H1 (cell line): ENCODE data around the gene LENG9.

Source experiments
- CTCF ChIP-seq, 3 experiments: IDR thresholded peaks; 1 replicate in 2 of 3; 2 replicates in 1 of 3; pipeline versions ENCODE4 v1.5.1 to v1.6.1; 2011; ENCODE audit warnings: low read length in 3 of 3, mild to moderate bottlenecking in 3 of 3, inconsistent platforms in 2 of 3, low read depth in 1 of 3, moderate library complexity in 1 of 3; ENCODE audit not compliant: insufficient read depth in 1 of 3; ENCODE audit errors: control extremely low read depth in 1 of 3
- EP300 ChIP-seq, 2 experiments: IDR thresholded peaks; 1 replicate in 1 of 2; 2 replicates in 1 of 2; pipeline ENCODE4 v1.6.1; 2011 to 2012; ENCODE audit warnings: low read depth in 2 of 2, low read length in 2 of 2, mild to moderate bottlenecking in 2 of 2, borderline replicate concordance in 1 of 2, inconsistent platforms in 1 of 2, moderate library complexity in 1 of 2
- GABPA ChIP-seq: IDR thresholded peaks from 2 replicates; pipeline ENCODE4 v1.6.1; 2011; ENCODE audit warnings: mild to moderate bottlenecking, low read length, moderate library complexity, borderline replicate concordance; ENCODE audit not compliant: insufficient read depth
- KDM5A ChIP-seq: fragments of 200-600 bp; IDR thresholded peaks from 2 replicates; pipeline ENCODE4 v1.7.1; 2012; ENCODE audit warnings: mild to moderate bottlenecking, low read length, inconsistent platforms, mixed read lengths
- POLR2A ChIP-seq, 2 experiments: IDR thresholded peaks; 1 replicate in 1 of 2; 2 replicates in 1 of 2; pipeline ENCODE4 v1.6.1; 2011; ENCODE audit warnings: low read depth in 2 of 2, low read length in 2 of 2, mild to moderate bottlenecking in 2 of 2; ENCODE audit errors: control extremely low read depth in 1 of 2
- POLR2AphosphoS5 ChIP-seq: IDR thresholded peaks from 2 replicates; pipeline ENCODE4 v1.6.1; 2011; ENCODE audit warnings: low read depth, low read length

GRCh38 chr19:54475706-54476105, 12.1 kb upstream of the LENG9 start:
- TF ChIP-seq POLR2A (IDR thresholded peaks at IDR 0.05; ENCODE audit: control extremely low read depth in 1 of 2, low read depth in 2 of 2, low read length in 2 of 2): no peak
- TF ChIP-seq EP300 (IDR thresholded peaks at IDR 0.05; ENCODE audit: borderline replicate concordance in 1 of 2, low read depth in 2 of 2, low read length in 2 of 2): no peak
- no peak for TF ChIP-seq GABPA
- no peak for TF ChIP-seq POLR2AphosphoS5
- TF ChIP-seq CTCF (IDR thresholded peaks at IDR 0.05; ENCODE audit: control extremely low read depth in 1 of 3, insufficient read depth in 1 of 3, low read depth in 1 of 3, low read length in 3 of 3): no peak
- TF ChIP-seq KDM5A: no peak
